GM12873 (cell line): ENCODE measurements around the gene ATF6.

Experiments
- TF ChIP-seq, protein P1 (sequence below): IDR thresholded peaks from 2 replicates; pipeline ENCODE4 v1.5.1; 2012; ENCODE audit warnings: low read depth, mild to moderate bottlenecking, moderate library complexity, low read length, control low read depth; ENCODE audit not compliant: insufficient read depth; ENCODE audit errors: missing control alignments

The ATF6 gene

DNA sequence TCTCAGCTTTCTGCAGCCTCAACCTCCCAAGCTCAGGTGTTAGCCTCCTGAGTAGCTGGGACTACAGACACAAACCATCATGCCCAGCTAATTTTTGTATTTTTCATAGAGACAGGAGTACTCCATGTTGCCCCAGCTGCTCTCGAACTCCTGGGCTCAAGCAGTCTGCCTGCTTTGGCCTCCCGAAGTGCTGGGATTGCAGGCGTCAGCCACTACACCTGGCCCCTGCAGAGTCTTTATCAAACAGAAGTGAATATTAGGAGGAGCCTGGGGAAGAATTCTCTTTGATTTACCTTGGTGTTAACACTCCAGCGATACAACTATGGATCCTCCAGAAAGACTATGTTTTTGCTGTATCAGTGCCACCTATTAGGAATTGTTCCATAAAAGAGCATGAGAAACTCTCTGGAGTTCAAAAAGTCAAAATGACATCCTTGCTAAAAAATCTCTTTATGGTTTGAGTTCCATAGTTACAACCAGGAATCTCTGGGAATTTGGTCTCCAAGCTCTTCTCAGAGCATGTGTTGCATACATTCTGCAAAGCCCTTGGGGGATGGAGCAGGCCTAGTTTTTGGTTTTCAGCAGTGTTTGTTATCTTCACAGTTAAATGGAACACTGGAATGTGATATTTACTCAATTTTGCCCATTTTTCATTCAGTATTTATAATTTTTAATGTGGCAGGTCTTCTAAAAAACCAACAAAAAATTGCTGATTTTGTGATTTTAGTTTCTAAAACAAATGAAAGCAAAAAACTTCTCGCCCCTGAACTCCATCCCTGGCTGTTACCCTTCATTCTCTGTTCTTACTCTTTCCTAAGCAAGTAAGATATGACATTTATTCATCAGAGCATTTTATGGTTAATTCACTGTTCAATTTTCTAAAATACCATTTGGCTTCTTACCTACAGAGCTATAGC, 180.2 kb downstream of the ATF6 start:
- TF ChIP-seq, protein P1, sequence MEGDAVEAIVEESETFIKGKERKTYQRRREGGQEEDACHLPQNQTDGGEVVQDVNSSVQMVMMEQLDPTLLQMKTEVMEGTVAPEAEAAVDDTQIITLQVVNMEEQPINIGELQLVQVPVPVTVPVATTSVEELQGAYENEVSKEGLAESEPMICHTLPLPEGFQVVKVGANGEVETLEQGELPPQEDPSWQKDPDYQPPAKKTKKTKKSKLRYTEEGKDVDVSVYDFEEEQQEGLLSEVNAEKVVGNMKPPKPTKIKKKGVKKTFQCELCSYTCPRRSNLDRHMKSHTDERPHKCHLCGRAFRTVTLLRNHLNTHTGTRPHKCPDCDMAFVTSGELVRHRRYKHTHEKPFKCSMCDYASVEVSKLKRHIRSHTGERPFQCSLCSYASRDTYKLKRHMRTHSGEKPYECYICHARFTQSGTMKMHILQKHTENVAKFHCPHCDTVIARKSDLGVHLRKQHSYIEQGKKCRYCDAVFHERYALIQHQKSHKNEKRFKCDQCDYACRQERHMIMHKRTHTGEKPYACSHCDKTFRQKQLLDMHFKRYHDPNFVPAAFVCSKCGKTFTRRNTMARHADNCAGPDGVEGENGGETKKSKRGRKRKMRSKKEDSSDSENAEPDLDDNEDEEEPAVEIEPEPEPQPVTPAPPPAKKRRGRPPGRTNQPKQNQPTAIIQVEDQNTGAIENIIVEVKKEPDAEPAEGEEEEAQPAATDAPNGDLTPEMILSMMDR: no peak

GRCh38 chr1:161948435-161948834, 182.3 kb downstream of the ATF6 start:
- TF ChIP-seq, protein P1: no peak

- TF ChIP-seq, protein P1: no peak
Measured at GRCh38 chr1:161949548-161949947, 183.4 kb downstream of the ATF6 start.

DNA sequence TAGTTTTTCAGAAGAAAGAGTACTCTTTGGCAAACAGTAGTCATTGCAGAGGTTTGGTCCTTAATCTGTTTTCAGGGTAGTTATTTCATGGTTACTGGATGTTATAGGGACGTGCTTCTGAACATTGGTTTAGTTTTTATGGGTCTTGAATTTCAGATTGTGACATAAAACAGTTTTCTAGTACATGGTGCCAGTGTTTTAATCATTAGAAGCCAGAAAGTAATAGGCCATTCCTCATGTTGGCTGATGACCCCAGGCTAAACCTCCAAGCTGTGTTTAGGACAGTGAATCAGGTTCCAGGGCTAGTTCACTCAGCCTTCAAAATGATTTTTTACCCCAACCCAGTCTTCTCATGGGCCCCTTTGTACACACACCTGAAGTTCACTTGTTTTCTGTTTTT, 184.3 kb downstream of the ATF6 start:
- TF ChIP-seq, protein P1: no peak

DNA sequence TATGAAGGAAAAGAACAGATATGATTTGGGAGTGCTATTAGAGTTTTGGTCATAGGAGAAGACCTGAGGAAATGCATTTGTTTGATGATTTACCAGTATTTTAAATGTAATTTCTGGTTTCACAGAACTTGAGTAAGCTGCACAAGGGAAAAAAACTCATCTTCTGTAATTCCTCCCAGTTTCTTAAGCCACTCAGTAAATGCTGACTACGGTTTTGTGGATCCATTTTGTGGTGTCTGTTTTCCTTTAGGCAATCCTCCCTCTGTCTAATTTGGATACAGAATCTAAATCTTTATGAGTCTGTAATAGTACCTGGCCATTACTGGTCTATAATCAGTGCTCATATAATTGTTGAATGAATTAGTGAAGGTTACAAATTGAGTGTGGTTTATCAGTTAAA, 185.5 kb downstream of the ATF6 start:
- TF ChIP-seq, protein P1: no peak

GRCh38 chr1:161952607-161953172, 186.6 kb downstream of the ATF6 start:
- TF ChIP-seq, protein P1: no peak

- TF ChIP-seq, protein P1: no peak
Measured at GRCh38 chr1:161953256-161953920, 187.3 kb downstream of the ATF6 start.
